SK-N-MC (cell line): ENCODE results near the gene COMMD3.

ENCODE experiments used
- DNase-seq: peaks from one replicate; pipeline ENCODE4 v3.0.0-alpha.2; 2011; ENCODE audit warnings: low read depth, low spot score
- H3K27ac ChIP-seq: fragments of 200-600 bp; sonication (generic); 2 replicates; pipeline ENCODE4 v1.5.1; 2016; ENCODE audit warnings: mixed run types
- H3K36me3 ChIP-seq: fragments of 200-600 bp; sonication (generic); 2 replicates; pipeline ENCODE4 v1.6.1; 2017; ENCODE audit warnings: antibody characterized with exemption, low read length, mixed read lengths; ENCODE audit not compliant: insufficient read depth
- H3K4me3 ChIP-seq: fragments of 200-600 bp; sonication (generic); 2 replicates; pipeline ENCODE4 v1.5.1; 2016
- H3K9ac ChIP-seq: fragments of 200-600 bp; sonication (generic); 2 replicates; pipeline ENCODE4 v1.8.0; 2017; ENCODE audit warnings: mixed run types, mixed read lengths; ENCODE audit not compliant: insufficient read length
- H3K9me3 ChIP-seq: fragments of 200-600 bp; sonication (generic); 2 replicates; pipeline ENCODE4 v1.6.1; 2017; ENCODE audit warnings: low read depth, mild to moderate bottlenecking, antibody characterized with exemption, low read length, moderate library complexity, mixed read lengths
- EZH2 ChIP-seq: fragments of 200-600 bp; sonication (generic); IDR thresholded peaks from one replicate; pipeline ENCODE4 v1.6.1; 2017; ENCODE audit warnings: antibody characterized with exemption
- FOXP2 ChIP-seq: optimal IDR thresholded peaks from 2 replicates; pipeline ENCODE3; 2011; ENCODE audit warnings: mild to moderate bottlenecking, moderate library complexity; ENCODE audit not compliant: insufficient read depth; ENCODE audit errors: extremely low read length, control extremely low read depth
- POLR2AphosphoS5 ChIP-seq: IDR thresholded peaks from 2 replicates; pipeline ENCODE4 v1.6.1; 2012; ENCODE audit warnings: mild to moderate bottlenecking, low read depth, low read length, borderline replicate concordance

The COMMD3 gene

DNA sequence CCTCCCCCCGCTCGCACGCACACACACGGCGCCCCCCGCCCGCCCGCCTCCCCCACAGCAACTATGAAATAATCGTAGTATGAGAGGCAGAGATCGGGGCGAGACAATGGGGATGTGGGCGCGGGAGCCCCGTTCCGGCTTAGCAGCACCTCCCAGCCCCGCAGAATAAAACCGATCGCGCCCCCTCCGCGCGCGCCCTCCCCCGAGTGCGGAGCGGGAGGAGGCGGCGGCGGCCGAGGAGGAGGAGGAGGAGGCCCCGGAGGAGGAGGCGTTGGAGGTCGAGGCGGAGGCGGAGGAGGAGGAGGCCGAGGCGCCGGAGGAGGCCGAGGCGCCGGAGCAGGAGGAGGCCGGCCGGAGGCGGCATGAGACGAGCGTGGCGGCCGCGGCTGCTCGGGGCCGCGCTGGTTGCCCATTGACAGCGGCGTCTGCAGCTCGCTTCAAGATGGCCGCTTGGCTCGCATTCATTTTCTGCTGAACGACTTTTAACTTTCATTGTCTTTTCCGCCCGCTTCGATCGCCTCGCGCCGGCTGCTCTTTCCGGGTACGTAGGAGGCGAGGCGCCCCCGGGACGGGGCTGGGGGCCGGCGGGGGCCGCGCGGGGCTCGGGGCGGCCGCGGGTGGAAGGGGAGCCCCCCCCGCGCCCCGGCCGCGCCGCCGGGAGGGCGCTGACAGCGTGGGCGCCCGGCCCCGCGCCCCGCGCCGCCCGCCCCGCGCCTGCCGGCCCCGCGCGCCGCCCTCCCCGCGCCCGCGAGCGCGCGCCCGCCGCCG, 5.2 kb downstream of the COMMD3 start:
- Histone ChIP-seq H3K27ac (0 out of 2 replicates have a peak overlapping the region, but pooled peaks have one; percentile 19), H3K9ac (peak overlapping the region; percentile 76), H3K36me3 (no peaks in the 10 kb centered on the region), H3K9me3 (no peaks in the 10 kb centered on the region), H3K4me3 (peak overlapping the region; percentile 80)
- no peak for DNase-seq
- TF ChIP-seq EZH2 (no peak), POLR2AphosphoS5 (peak; percentile 28; the same call in 1 of the 2 replicates)

DNA sequence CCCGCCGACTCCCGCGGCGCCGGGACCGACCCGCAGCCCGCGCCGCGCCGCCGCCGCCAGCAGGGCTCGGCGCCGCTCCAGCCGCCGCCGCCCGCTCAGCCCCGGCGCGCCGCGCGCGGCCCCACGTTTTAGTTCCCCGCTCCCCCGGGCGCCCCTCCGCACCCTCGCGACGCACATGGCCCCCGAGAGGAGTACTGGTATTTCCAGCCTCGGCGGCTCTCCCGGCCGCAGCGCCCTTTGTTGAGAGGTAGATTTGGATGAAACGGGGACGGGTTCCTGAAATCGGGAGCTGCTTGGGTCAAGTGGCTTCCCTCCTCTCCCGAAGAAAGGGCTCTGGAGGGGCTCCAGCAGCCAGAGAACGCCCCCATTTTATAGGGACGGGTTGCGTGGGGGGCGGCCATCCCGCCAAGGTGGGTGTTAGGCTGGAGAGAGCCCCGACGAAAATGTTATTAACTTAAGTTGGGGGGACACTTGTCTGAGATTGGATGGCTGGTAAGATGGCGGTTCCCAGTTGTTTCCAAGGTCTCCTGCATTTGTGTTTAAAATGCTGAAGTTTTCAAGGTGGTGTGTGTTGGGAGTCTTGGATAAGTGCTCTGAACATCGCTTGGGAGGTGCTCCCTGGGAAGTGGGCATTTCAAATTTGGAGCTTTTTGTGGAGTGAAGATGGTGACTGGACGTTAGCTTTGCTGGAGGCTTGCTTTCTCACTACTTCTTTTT, 5.9 kb downstream of the COMMD3 start:
- no peak overlapping the region for H3K27ac ChIP-seq
- H3K9ac ChIP-seq: peak overlapping the region; percentile 77
- peak overlapping the region; percentile 82 for H3K4me3 ChIP-seq
- H3K36me3 ChIP-seq: 0 out of 2 replicates have a peak, but pooled peaks cover 4% of the 10 kb centered on the region
- DNase-seq: no peak
- no peaks in the 10 kb centered on the region for H3K9me3 ChIP-seq
- TF ChIP-seq FOXP2 (no peak), POLR2AphosphoS5 (no peak), EZH2 (peak; percentile 100)

DNA sequence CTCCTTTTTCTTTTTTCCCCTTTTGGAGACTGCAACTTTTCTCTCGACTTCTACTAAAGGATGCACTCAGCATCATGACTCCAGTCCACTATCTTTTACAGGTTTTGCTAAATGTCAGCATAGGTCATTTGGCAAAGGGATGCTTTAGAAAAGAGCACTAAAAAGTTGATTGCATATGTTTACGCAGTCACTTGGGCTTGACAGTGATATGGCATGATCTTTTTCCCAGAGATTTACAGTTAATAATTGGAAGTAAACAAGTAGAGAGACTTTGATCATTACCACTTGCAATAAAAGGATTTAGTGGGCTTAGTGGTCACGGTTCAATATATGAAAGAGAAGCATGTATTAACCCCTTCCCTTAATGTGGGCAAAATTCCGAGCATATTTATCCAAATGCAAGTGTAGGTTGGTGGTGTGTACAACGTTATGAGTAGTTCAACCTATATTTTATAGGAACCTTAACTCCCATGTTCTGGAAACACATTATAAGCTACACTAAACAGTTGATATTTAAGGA, 6.5 kb downstream of the COMMD3 start:
- H3K9ac ChIP-seq: peak overlapping the region; percentile 77
- H3K9me3 ChIP-seq: no peaks in the 10 kb centered on the region
- H3K36me3 ChIP-seq: 0 out of 2 replicates have a peak, but pooled peaks cover 5% of the 10 kb centered on the region
- DNase-seq: no peak
- H3K4me3 ChIP-seq: peak overlapping the region; percentile 82
- TF ChIP-seq POLR2AphosphoS5 (no peak), EZH2 (no peak), FOXP2 (no peak)
- H3K27ac ChIP-seq: no peak overlapping the region

DNA sequence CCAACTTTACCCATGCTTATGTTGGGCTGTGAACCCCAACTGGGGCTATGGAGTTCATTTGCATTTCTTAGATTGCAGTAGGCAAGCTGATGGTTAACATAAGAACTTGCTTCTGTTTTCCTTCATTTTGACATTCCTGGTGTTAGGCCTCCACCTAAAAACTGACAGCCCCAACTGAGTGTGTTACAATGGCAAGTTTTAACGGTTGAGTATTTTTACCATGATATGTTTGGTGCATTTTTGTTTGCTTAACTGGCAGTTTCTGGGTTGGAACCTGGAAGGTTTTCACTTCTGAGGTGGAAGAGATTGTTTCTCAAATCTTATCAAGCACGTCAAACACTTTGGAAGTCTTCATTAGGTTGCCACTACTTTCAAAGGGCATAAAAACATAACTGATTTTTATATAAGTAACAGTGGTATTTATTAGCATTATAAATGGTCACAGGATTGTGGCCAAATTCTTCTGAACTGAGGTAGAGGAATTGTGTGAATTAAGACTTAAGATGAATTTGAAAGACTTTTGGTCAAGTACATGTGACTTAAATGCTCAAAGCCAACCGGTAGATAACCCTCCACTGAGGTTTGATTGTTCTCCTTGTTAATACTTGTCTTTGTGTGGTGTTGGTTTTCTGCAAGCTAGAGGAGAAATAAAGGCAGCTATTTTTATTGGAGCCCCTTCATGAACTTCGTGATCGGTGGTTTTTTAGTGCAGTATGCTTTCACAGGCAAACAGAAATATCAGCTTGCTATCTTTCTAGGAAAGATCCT, 7.5 kb downstream of the COMMD3 start:
- H3K4me3 ChIP-seq: peak overlapping the region; percentile 82
- no peak for DNase-seq
- H3K9ac ChIP-seq: no peak overlapping the region
- H3K9me3 ChIP-seq: no peaks in the 10 kb centered on the region
- 0 out of 2 replicates have a peak, but pooled peaks cover 8% of the 10 kb centered on the region for H3K36me3 ChIP-seq
- H3K27ac ChIP-seq: no peak overlapping the region
- TF ChIP-seq POLR2AphosphoS5 (no peak), EZH2 (no peak), FOXP2 (no peak)

DNA sequence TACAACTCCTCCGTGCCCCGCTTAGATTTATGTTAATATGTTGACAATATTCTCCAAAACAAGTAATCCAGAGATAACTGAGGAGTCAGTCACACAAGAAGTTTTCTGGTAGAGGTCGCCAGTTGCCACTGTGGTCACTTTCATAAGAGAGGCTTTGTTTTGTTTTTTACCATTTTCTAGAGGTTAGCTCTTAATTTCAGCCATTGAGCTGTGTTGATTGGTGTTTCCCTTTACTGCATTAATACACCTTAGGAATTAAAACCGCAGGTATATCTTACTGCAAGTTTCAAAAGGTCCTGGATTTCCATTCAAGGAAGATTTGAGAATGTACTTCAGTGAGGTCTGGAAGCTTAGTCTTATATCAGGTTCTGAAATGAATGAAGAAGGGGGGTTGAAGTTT, 8.2 kb downstream of the COMMD3 start:
- H3K9ac ChIP-seq: peak overlapping the region; percentile 65
- no peak for DNase-seq
- peaks cover 13% of the 10 kb centered on the region for H3K36me3 ChIP-seq
- no peaks in the 10 kb centered on the region for H3K9me3 ChIP-seq
- H3K27ac ChIP-seq: no peak overlapping the region
- peak overlapping the region; percentile 81 for H3K4me3 ChIP-seq
- TF ChIP-seq FOXP2: no peak
- no peak for TF ChIP-seq POLR2AphosphoS5
- TF ChIP-seq EZH2: no peak

DNA sequence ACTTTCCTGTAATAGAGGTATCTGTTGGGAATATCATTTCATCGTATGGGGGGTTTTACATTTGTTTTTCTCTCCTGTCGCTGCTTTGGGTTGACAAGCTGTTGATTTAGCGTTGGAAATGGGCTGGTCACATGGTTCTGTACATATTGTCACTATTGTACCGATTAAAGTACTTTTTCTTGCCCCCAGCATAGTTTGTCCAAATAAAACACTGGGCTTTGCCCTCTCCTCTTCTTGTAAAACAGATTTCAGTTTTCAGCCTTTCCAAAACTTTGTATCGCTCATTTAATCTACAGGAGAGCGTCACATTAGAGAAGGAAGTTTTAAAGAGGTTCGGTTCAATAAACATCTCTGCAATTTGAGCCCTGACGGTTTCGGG, 8.7 kb downstream of the COMMD3 start:
- peaks cover 18% of the 10 kb centered on the region for H3K36me3 ChIP-seq
- no peak for TF ChIP-seq FOXP2
- TF ChIP-seq POLR2AphosphoS5: no peak
- TF ChIP-seq EZH2: no peak
- no peak for DNase-seq
- H3K9ac ChIP-seq: peak overlapping the region; percentile 65
- H3K4me3 ChIP-seq: peak overlapping the region; percentile 81
- no peaks in the 10 kb centered on the region for H3K9me3 ChIP-seq
- H3K27ac ChIP-seq: no peak overlapping the region

DNA sequence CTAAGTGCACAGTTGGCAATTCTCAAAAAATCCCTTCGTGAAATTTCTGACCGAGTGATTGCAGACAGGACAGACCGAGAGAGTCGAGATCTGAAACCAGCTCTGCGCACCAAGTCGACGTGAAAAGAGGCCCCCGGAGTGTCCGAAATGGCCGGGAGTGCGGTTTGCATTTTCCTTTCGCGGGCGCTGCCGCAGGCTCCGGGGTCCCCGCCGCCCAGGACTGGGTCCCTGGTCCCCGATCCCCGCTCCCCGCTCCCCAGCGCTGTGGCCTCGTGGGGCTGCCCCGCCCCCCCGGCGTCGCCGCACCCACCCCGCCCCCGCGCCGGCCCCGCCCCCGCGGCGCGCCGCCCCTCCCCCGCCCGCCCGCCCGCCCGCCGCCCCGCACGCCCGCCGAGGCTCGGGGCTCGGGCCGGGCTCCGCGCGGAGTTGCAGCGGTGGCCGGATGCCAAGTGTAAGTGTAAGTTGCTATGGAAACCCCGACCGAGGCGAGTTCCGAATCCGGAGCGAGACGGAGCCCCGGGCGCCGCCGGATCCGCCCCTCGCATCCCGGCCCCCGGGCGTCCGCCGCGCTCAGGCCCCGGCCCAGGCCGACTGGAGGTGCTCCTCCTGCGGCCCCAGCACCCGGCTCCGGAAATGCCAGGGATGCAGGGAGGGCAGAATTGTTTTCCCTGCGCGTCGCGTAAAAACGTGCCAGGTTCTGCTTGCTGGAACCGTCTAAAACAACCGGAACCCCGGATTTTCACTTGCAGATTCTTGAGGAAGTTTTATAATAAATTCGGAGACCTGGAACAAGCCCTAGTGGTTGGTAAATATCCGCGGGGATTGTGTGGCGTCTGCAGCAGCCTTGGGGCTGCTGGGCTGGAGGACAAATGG, 9.3 kb downstream of the COMMD3 start:
- Histone ChIP-seq H3K36me3 (peaks cover 19% of the 10 kb centered on the region), H3K4me3 (peak overlapping the region; percentile 81), H3K27ac (peak overlapping the region; percentile 50), H3K9ac (peak overlapping the region; percentile 65), H3K9me3 (no peaks in the 10 kb centered on the region)
- no peak for TF ChIP-seq POLR2AphosphoS5
- TF ChIP-seq EZH2: no peak
- TF ChIP-seq FOXP2: no peak
- no peak for DNase-seq

DNA sequence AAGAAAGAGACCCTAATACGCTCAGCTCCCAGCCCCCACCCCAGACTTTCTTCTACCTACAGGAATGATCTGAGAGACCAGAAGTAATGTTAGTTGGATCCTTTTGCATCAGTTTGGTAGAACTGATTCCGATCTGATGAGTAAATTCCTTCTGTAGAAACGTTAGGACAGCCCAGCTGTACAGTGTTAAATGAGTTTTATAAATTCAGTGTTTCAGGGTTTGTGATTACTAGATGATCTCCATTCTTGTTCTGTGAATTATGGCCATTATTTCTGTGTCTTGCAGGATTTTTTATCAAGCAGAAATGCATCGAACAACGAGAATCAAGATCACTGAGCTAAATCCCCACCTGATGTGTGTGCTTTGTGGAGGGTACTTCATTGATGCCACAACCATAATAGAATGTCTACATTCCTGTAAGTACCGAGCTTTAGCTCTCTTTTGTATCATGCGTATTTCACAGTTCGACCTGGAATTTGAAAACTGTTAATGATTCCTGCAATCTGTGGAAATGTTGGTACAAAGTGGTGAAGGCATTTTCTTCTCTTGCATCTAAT, 10.0 kb downstream of the COMMD3 start:
- H3K9ac ChIP-seq: no peak overlapping the region
- peak overlapping the region; percentile 68 for H3K4me3 ChIP-seq
- no peak for TF ChIP-seq EZH2
- TF ChIP-seq POLR2AphosphoS5: no peak
- TF ChIP-seq FOXP2: no peak
- DNase-seq: no peak
- peak overlapping the region; percentile 50 for H3K27ac ChIP-seq
- no peaks in the 10 kb centered on the region for H3K9me3 ChIP-seq
- peaks cover 19% of the 10 kb centered on the region for H3K36me3 ChIP-seq
